GM23248 (cell line): Measurements from ENCODE around the gene ADGRG4. TPM values are rescaled to one million over a fixed set of nuclear protein-coding genes. Genes with fewer than 3 reads are reported as not detected.
"Not testable (repeated sequence)": the region's sequence is repeated elsewhere in the genome, so short reads cannot be mapped to it uniquely, and the experiment has no call there.

Experiments used
- DNase-seq: peaks from one replicate; pipeline ENCODE4 v3.0.0-alpha.2; 2015
- H2AFZ ChIP-seq: fragments of 200-600 bp; sonication (generic); 2 replicates; pipeline ENCODE4 v1.6.1; 2016; ENCODE audit warnings: antibody characterized with exemption
- H3F3A ChIP-seq: fragments of 200-600 bp; sonication (generic); 2 replicates; pipeline ENCODE4 v1.6.1; 2016; ENCODE audit warnings: mild to moderate bottlenecking, antibody characterized with exemption, mixed run types; ENCODE audit not compliant: insufficient read depth
- H3K27ac ChIP-seq: fragments of 200-600 bp; sonication (generic); 2 replicates; pipeline ENCODE4 v1.5.1; 2016; ENCODE audit warnings: mild to moderate bottlenecking
- H3K27me3 ChIP-seq: fragments of 200-600 bp; sonication (generic); replicated peaks from 2 replicates; pipeline ENCODE4 v1.6.1; 2016; ENCODE audit warnings: mild to moderate bottlenecking; ENCODE audit not compliant: insufficient read depth
- H3K36me3 ChIP-seq: fragments of 200-600 bp; sonication (generic); 2 replicates; pipeline ENCODE4 v1.6.1; 2016; ENCODE audit warnings: low read depth, mild to moderate bottlenecking
- H3K4me1 ChIP-seq: fragments of 200-600 bp; sonication (generic); 2 replicates; pipeline ENCODE4 v1.6.1; 2016; ENCODE audit warnings: mild to moderate bottlenecking; ENCODE audit not compliant: insufficient read depth
- H3K4me2 ChIP-seq: fragments of 200-600 bp; sonication (generic); one replicate; pipeline ENCODE4 v1.6.1; 2016; ENCODE audit warnings: mild to moderate bottlenecking; ENCODE audit not compliant: unreplicated experiment
- H3K4me3 ChIP-seq: fragments of 200-600 bp; sonication (generic); 2 replicates; pipeline ENCODE4 v1.5.1; 2016; ENCODE audit warnings: mild to moderate bottlenecking
- H3K79me2 ChIP-seq: fragments of 200-600 bp; sonication (generic); 2 replicates; pipeline ENCODE4 v1.6.1; 2016; ENCODE audit warnings: mild to moderate bottlenecking; ENCODE audit not compliant: insufficient read depth
- H3K9ac ChIP-seq: fragments of 200-600 bp; sonication (generic); 2 replicates; pipeline ENCODE4 v1.6.1; 2016; ENCODE audit warnings: mild to moderate bottlenecking
- H3K9me2 ChIP-seq: fragments of 200-600 bp; sonication (generic); 2 replicates; pipeline ENCODE4 v1.6.1; 2016; ENCODE audit warnings: mixed run types, mild to moderate bottlenecking, moderate library complexity; ENCODE audit not compliant: insufficient read depth
- H3K9me3 ChIP-seq: fragments of 200-600 bp; sonication (generic); one replicate; pipeline ENCODE4 v1.6.1; 2017; ENCODE audit warnings: low read depth
- H4K20me1 ChIP-seq: fragments of 200-600 bp; sonication (generic); 2 replicates; pipeline ENCODE4 v1.6.0; 2016; ENCODE audit not compliant: insufficient read depth
- EZH2 ChIP-seq: fragments of 200-600 bp; sonication (generic); IDR thresholded peaks from 2 replicates; pipeline ENCODE4 v1.6.1; 2018; ENCODE audit warnings: antibody characterized with exemption, mild to moderate bottlenecking; ENCODE audit not compliant: insufficient read depth, poor library complexity, severe bottlenecking
- EZH2phosphoT487 ChIP-seq: fragments of 200-600 bp; sonication (generic); IDR thresholded peaks from 2 replicates; pipeline ENCODE4 v1.6.1; 2018; ENCODE audit warnings: antibody characterized with exemption, moderate library complexity, mild to moderate bottlenecking, low read depth; ENCODE audit not compliant: insufficient read depth
- WGBS, 2 experiments: methylation state at CpG; one replicate each; pipeline ENCODE4 v1.1.6; 2015 to 2017; ENCODE audit warnings: low lambda C conversion rate in 2 of 2, low coverage in 1 of 2; ENCODE audit errors: missing lambda C conversion rate in 2 of 2; 5-methylcytosine and 5-hydroxymethylcytosine counted together
- in situ Hi-C: fragments of 300-500 bp; cut with MboI; formaldehyde crosslinking; loops from 2 replicates; pipeline ENCODE4 v1.15.0; 2020
- polyA plus RNA-seq: library from polyadenylated mRNA; unstranded; fragments of >200 nt; fragmentation: Nextera tagmentation; extraction: Ambion mirVana; gene quantifications from 2 replicates; pipeline ENCODE4 v1.2.1, GENCODE V29; 2016
- total RNA-seq: library from RNA; depleted of rRNA; stranded (reverse); fragments of >200 nt; shearing (Covaris generic); gene quantifications from 2 replicates; pipeline ENCODE4 v1.2.3, GENCODE V29; 2014; rRNA removed

ADGRG4 gene
- total RNA-seq: 0.25 TPM in 1 of 2 replicates, not detected in the other
- polyA plus RNA-seq: not detected in 2 replicates

GRCh38 chrX:136300721-136301120 is at the start of gene ADGRG4:
ADGRG4 (plus strand) TSS chrX:136300963; CDS start chrX:136308778, 7,815 bp downstream.
- H3F3A ChIP-seq, H3K9me2 ChIP-seq, DNase-seq, H3K9ac ChIP-seq, H3K79me2 ChIP-seq, H3K9me3 ChIP-seq, H3K4me2 ChIP-seq, H2AFZ ChIP-seq, H3K27me3 ChIP-seq, H4K20me1 ChIP-seq, H3K4me3 ChIP-seq, in situ Hi-C loops, H3K27ac ChIP-seq, H3K4me1 ChIP-seq, H3K36me3 ChIP-seq: not testable (repeated sequence)
- WGBS, 2 experiments: 46 to 70% methylated on average over 3 to 4 of the region's 4 CpGs

GRCh38 chrX:136251041-136251991 is 49.4 kb upstream of the ADGRG4 start, which contains the start of gene MAP7D3:
MAP7D3 (minus strand) TSS chrX:136251400; CDS start chrX:136251358, 42 bp downstream.
- no peaks in the 10 kb centered on the region for H3K36me3 ChIP-seq
- peak within 1 kb of the TSS; percentile 83 for H2AFZ ChIP-seq
- H3K27me3 ChIP-seq: no peaks in the 10 kb centered on the region
- H3K9me2 ChIP-seq: no peaks in the 10 kb centered on the region
- H3K79me2 ChIP-seq: peaks cover 38% of the 10 kb centered on the region
- H3K9me3 ChIP-seq: no peaks in the 10 kb centered on the region
- H3K27ac ChIP-seq: peak within 1 kb of the TSS; percentile 59
- H3K4me3 ChIP-seq: peak within 1 kb of the TSS; percentile 87
- peak within 1 kb of the TSS; percentile 84 for H3K4me2 ChIP-seq
- H4K20me1 ChIP-seq: no peaks in the 10 kb centered on the region
- DNase-seq: peak; percentile 80
- 13 to 16% methylated on average over 7 to 9 of the region's 73 CpGs for WGBS, 2 experiments
- in situ Hi-C loops: loop anchor here (25.0 kb wide), 1 partner anchor 214 kb away; no protein-coding TSS in a partner anchor
- H3F3A ChIP-seq: no peaks in the 10 kb centered on the region
- peak within 1 kb of the TSS; percentile 87 for H3K9ac ChIP-seq
- TF ChIP-seq EZH2phosphoT487: no peak
- TF ChIP-seq EZH2: no peak
- H3K4me1 ChIP-seq: peaks cover 9% of the 10 kb centered on the region; the same call in 1 of the 2 replicates

- H3K27ac ChIP-seq: no peak overlapping the region
- no peaks in the 10 kb centered on the region for H3K36me3 ChIP-seq
- peaks cover 12% of the 10 kb centered on the region for H3F3A ChIP-seq
- no peaks in the 10 kb centered on the region for H3K9me3 ChIP-seq
- H3K4me3 ChIP-seq: peak overlapping the region; percentile 32; the same call in 1 of the 2 replicates
- H3K27me3 ChIP-seq: no peaks in the 10 kb centered on the region
- no peaks in the 10 kb centered on the region for H4K20me1 ChIP-seq
- peak overlapping the region; percentile 41; the same call in 1 of the 2 replicates for H2AFZ ChIP-seq
- in situ Hi-C loops: loop anchor here (25.0 kb wide), 1 partner anchor 218 kb away; no protein-coding TSS in a partner anchor
- peaks cover 20% of the 10 kb centered on the region for H3K4me1 ChIP-seq
- TF ChIP-seq EZH2: no peak
- no peak for TF ChIP-seq EZH2phosphoT487
- WGBS, 2 experiments: 16 to 24% methylated on average over 5 of the region's 5 CpGs
- no peaks in the 10 kb centered on the region for H3K9me2 ChIP-seq
- H3K4me2 ChIP-seq: peak overlapping the region; percentile 42
- no peak overlapping the region for H3K9ac ChIP-seq
- no peaks in the 10 kb centered on the region for H3K79me2 ChIP-seq
- peak; percentile 6 for DNase-seq
Measured at GRCh38 chrX:136255541-136255940, 45.2 kb upstream of the ADGRG4 start.

- H3K4me1 ChIP-seq: peaks cover 23% of the 10 kb centered on the region
- H3K27me3 ChIP-seq: no peaks in the 10 kb centered on the region
- H3K36me3 ChIP-seq: no peaks in the 10 kb centered on the region
- H2AFZ ChIP-seq: peak overlapping the region; percentile 41; the same call in 1 of the 2 replicates
- no peak overlapping the region for H3K27ac ChIP-seq
- WGBS, 2 experiments: 3 to 10% methylated on average over 5 to 7 of the region's 7 CpGs
- no peaks in the 10 kb centered on the region for H3K79me2 ChIP-seq
- in situ Hi-C loops: loop anchor here (25.0 kb wide), 1 partner anchor 219 kb away; no protein-coding TSS in a partner anchor
- no peaks in the 10 kb centered on the region for H3K9me3 ChIP-seq
- H3F3A ChIP-seq: peaks cover 14% of the 10 kb centered on the region
- H3K9me2 ChIP-seq: no peaks in the 10 kb centered on the region
- H4K20me1 ChIP-seq: no peaks in the 10 kb centered on the region
- peak; percentile 23 for DNase-seq
- H3K4me2 ChIP-seq: peak overlapping the region; percentile 42
- H3K9ac ChIP-seq: no peak overlapping the region
- TF ChIP-seq EZH2phosphoT487: no peak
- no peak for TF ChIP-seq EZH2
- H3K4me3 ChIP-seq: peak overlapping the region; percentile 32; the same call in 1 of the 2 replicates
Measured at GRCh38 chrX:136256026-136256425, 44.7 kb upstream of the ADGRG4 start.
